Right lobe of liver (tissue), 4 donors: ENCODE results near the gene RNF141.

Source experiments
- CTCF ChIP-seq, 4 donors: fragments of 200-600 bp in 3 of 4; fragments of 450-650 bp in 1 of 4; IDR thresholded peaks; one replicate each; pipeline versions ENCODE4 v1.5.1 to v1.8.0; 2016 to 2022; ENCODE audit warnings: antibody characterized with exemption in 4 of 4, mild to moderate bottlenecking in 2 of 4
- POLR2A ChIP-seq: fragments of 450-650 bp; IDR thresholded peaks from one replicate; pipeline ENCODE4 v1.6.1; 2017; ENCODE audit warnings: antibody characterized with exemption, mild to moderate bottlenecking
- donor health status: DM: no; HTN: no; CAD: no.
- donor health status: DM: no; HTN: no; CAD: no.
- donor health status: DM: no; HTN: yes; CAD: no.

DNA sequence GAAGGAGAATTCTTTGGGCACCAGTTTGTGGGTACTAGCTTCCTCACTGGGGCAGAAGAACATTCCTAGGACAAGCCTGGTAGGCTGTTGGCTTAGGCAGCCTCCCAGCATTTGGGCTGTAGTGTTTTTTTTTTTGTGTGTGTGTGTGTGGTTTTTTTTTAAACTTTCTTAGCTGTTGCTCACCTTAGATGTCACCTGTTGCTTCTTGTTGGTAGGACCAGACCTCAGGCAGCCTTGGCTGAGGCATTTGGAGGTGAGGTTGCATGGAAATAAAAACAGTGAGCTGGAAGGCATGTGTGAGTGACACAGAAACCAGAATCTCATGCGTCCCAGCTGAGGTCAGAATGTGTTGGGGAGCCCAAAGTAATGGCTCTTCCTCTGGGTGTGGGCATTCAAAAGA, 64.6 kb downstream of the RNF141 start:
- TF ChIP-seq CTCF (IDR thresholded peaks at IDR 0.05), result no peak
- TF ChIP-seq POLR2A, result no peak
